ENCODE measurements around the gene ERI3.

GRCh38 chr1:44265656-44266358 lies 89.2 kb downstream of the ERI3 start:
- TF ChIP-seq POLR2A (IDR thresholded peaks at IDR 0.05; ENCODE audit: low read length) (no peak), GATA1 (IDR thresholded peaks at IDR 0.05; ENCODE audit: low read depth, low read length) (no peak)
